Uterus (tissue), 2 donors: ENCODE results near the gene FAM114A2.

Experiments used
- CTCF ChIP-seq, 4 experiments: fragments of 200-600 bp in 2 of 4; fragments of 450-650 bp in 2 of 4; sonication (generic) in 2 of 4; IDR thresholded peaks; one replicate each; pipeline ENCODE4 v1.5.1; 2016 to 2019; ENCODE audit warnings: antibody characterized with exemption in 4 of 4, mild to moderate bottlenecking in 2 of 4, moderate library complexity in 1 of 4
- POLR2A ChIP-seq, 2 donors: fragments of 450-650 bp; IDR thresholded peaks; one replicate each; pipeline ENCODE4 v1.6.1; 2016; ENCODE audit warnings: antibody characterized with exemption in 2 of 2, mild to moderate bottlenecking in 1 of 2, moderate library complexity in 1 of 2

GRCh38 chr5:154047324-154047723, 8.6 kb upstream of the FAM114A2 start:
- no peak for TF ChIP-seq CTCF (IDR thresholded peaks at IDR 0.05)
- TF ChIP-seq POLR2A (IDR thresholded peaks at IDR 0.05) = no peak
